ENCODE measurements around the gene ATP8B1. TPM values are rescaled to one million over a fixed set of nuclear protein-coding genes. Genes with fewer than 3 reads are reported as not detected.
"Not testable (repeated sequence)": the region's sequence is repeated elsewhere in the genome, so short reads cannot be mapped to it uniquely, and the experiment has no call there.

Gene ATP8B1
- total RNA-seq, 1 donor from 2014 or later, result 29.6 TPM

DNA sequence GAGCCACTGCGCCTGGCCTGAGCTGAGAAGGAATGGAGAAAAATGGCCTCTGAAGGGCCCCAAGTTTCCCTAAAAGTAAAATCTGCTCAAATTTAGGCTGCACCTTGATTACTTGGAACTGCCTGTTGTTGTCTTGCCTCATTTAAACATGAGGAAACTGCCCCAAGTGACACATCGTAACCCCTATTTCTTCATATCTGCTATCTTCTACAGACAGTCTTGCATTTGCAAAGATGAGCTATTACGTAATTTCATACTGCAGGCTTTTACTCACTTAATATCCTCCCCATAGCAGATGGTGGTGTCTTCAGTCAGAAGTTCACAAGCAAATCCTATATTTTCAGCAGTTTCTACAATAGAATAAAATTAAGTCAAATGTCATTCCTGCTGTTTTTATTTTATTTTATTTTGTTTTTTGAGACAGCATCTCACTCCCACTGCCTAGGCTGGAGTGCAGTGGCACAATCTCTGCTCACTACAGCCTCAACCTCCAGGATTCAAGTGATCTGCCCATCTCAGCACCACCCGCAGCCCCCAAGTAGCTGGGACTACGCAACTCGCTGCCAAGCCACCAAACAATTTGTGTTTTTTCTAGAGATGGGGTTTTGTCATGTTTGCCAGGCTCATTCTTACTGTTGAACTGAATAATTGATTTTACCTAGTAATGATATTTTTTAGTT is 136.2 kb downstream of the ATP8B1 start:
- DNase-seq (ENCODE audit: low spot score), result peak; percentile 68

DNA sequence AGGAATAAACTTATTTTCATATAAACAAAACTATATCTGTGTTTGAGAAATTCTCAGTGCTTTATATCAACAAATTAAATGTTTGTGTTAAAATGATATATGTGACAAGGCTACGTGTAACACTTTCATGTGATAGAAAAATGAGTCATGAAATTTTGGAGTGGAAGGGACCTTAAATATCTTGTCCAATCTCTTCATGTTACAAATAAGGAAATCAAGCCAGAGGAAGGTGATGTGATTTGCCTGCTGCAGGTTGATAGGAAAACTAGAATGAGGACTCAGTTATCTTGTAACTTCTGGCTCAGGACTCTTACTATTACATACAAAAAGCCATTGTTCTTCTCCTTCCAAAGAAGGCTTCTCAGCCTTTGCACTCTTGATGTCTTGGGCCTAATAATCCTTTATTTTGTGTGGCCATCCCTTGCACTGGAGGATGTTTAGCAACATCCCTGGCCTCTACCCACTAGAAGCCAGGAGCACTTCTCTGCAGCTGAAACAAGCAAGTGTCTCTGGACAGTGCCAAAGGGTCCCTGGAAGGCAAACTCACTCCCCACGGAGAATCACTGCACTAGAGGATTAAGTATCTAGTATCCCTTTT is 138.4 kb downstream of the ATP8B1 start:
- no peak for DNase-seq (ENCODE audit: low spot score)

DNA sequence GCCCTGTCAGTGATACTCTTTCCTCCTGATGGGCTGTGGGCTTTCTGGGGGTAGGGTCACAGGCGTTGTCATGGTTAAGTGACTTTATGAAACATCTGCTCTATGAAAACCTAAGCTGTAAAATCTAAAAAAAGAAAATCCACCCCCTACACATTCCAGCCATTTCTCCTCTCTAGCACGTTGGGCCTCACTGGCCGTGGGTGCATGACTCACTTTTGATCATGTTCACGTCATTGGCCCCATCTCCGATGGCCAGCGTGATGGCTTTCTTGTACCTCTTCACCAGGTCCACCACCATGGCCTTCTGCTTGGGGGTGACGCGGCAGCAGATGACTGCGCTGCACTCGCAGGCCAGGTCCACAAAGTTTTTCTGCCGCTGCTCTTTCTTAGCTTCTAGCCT is 142.2 kb downstream of the ATP8B1 start:
- no peak for DNase-seq (ENCODE audit: low spot score)

DNA sequence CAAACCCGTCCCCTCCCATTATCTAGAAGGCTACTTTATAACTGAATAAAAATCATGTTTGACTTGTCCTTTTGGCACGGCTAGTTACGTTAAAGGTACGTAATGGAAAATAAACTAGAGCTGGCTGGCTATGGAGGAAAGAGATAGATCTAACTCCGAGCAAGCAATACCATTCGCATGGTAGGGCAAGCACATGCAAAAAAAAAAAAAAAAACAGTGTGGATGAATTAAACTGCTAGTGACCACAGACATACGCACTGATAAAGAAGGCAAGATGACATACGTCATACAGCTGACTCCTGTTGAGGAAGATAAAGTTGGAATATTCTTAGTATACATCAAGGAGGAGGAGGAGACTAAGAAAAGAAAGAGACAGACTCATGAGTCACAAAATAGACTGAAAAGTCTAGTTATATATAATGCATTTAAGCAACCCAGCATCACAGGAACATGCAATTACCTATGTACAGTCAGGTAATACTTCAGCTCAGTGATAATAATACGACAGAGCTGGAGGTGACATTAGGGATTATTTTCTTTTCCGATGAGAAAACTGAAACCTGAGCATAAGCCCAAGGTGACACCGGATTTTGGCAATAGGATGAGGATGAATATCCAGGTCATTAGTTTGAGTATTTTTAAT is 143.5 kb downstream of the ATP8B1 start:
- no peak for DNase-seq (ENCODE audit: low spot score)

DNA sequence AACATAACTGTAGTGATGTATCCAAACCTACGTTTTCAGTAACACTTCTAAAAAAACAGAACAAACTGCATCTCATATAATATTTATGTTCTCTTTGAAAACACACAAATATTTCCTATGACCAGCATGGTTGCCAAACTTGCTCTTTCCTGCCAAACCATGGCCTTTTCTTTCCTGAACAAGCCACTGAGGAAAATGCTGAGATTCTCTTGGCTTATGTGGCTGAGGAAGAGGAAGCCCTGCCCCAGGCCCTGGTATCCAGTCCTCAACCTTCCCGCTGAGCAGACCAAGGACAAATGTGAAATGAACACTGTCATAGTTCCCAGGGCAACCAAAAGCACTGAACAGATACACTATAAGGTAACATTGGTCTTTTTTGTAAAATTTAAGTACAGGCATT is 145.6 kb downstream of the ATP8B1 start:
- DNase-seq (ENCODE audit: low spot score), result no peak

DNA sequence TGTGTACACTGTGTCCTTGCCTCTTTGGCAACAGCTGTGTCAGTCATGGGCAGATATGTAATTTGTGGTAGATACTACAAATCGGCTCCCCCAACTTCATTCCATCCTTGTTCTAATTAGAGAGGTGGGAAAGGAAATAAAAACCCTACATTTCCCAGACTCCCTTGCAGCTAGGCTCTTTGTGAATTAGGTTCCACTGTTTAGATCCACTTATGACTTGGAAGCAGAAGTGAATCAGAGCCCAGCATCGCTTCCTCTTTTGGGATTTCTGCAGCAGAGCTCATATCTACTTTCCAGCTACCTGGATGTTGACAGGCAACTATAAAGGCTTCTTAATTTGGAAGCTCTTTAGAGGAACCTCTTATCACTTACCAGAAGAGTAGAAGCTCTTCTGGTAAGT is 147.4 kb downstream of the ATP8B1 start:
- no peak for DNase-seq (ENCODE audit: low spot score)

DNA sequence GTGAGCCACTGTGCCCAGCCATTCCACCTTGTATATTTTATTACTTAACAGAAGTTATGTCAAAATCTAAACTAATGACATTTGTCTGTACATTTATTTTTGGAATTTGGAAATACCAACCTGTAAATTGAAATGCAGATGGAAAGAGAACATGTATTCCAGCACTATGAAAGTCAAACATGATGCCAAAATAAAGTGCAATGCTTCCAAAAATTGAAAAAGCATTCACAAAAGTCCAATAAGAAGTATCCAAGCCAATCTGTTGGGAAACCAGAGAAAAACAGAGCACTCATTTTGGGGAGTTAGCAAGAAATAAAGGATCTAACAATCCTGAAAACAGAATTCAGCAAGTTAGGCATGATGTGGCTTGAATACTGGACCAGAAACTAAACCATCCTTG is 151.2 kb downstream of the ATP8B1 start:
- no peak for DNase-seq (ENCODE audit: low spot score)

DNA sequence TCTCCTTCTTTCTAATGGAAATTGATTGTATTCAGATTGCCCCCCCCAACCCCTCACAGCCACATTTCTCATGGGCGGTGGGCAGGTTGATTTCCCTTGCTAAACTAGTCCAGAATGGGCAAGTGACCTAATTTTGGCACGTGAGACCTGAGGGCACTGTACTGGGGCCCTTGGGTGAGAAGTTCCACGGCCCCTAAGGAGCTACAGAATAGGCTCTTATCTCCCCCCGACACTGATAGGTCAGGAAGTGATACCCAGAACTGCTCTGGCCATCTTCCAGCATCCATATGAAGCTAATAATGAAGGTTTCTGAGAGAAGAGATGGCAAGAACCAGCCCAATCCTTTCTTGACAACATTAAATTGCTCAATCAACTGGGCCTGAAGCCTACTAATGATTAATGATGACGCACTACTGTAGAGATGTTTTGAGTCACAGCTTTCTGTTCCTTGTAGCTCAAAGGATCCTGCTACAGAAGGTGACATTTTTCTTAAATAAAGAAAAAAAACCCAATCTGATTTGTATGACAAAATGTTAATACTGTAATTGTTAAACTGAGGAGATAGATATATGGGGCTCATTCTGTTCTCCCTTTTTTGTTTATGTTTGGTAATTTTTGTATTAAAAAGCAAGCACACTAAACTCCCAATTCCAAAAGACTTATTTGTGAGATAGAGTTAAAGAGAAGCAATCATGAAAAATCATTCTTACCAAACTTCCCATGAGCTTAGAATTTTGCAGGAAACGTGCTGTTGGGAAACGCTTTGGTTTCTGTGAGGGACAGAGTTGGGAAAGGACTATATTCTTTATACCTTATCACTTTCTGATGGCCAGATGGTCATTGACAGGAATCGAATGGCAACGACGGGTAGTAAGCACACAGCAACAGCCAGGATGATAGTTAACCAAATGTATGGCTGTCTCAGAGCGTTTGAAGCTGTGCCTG is 153.3 kb downstream of the ATP8B1 start:
- no peak for DNase-seq (ENCODE audit: low spot score)

DNA sequence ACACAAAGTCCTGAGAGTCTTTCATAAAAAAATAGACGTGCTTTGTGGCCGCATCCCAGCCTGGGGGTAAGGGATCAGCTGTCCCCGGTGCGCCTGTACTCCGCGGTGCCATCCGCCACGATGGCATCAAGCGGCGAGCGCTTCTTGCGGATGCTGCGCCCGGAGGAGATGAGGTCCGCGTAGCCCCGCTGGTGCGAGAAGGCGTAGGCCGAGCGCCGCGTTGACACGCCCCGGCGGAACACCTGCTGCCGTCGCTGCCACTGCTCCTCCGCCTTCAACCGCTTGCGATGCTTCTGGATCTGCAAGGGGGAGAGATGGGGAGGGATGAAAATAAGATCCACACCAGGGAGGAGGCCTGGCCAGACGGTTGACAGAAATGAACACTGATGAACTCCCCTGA is 154.7 kb downstream of the ATP8B1 start:
- no peak for DNase-seq (ENCODE audit: low spot score)

DNA sequence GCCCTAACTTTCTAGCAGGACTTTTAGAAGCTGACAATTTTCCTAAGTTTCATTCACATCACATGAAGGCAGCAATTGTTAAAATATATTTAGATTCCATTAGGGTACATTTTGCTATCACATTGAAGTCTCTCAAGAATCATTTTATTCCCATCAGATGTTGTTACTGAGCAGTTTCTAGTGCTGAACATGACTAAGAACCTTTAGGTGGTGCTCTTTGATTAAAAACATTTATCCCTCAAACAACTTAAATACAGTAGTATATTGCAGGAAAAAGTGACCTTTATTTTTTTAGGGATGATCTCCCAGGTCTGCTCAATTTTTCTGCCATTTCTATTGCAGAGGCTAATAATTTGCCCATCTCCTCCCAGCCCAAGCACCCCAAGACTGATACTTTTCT is 158.6 kb downstream of the ATP8B1 start:
- no peak for DNase-seq (ENCODE audit: low spot score)

DNA sequence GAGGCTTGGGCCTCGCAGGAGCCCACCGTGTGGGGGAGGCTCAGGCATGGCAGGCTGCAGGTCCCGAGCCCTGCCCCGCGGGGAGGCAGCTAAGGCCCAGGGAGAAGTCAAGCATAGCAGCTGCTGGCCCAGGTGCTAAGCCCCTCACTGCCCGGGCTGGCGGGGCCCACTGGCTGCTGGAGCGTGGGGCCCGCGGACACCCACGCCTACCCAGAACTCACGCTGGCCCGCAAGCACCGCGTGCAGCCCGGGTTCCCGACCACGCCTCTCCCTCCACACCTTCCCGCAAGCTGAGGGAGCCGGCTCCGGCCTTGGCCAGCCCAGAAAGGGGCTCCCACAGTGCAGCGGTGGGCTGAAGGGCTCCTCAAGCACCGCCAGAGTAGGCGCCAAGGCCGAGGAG is 159.4 kb downstream of the ATP8B1 start:
- DNase-seq (ENCODE audit: low spot score), result not testable (repeated sequence)

DNA sequence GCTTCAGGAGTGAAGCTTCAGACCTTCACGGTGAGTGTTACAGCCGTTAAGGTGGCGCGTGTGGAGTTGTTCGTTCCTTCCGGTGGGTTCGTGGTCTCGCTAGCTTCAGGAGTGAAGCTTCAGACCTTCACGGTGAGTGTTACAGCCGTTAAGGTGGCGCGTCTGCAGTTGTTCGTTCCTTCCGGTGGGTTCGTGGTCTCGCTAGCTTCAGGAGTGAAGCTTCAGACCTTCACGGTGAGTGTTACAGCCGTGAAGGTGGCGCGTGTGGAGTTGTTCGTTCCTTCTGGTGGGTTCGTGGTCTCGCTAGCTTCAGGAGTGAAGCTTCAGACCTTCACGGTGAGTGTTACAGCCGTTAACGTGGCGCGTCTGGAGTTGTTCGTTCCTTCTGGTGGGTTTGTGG is 160.7 kb downstream of the ATP8B1 start:
- not testable (repeated sequence) for DNase-seq (ENCODE audit: low spot score)

DNA sequence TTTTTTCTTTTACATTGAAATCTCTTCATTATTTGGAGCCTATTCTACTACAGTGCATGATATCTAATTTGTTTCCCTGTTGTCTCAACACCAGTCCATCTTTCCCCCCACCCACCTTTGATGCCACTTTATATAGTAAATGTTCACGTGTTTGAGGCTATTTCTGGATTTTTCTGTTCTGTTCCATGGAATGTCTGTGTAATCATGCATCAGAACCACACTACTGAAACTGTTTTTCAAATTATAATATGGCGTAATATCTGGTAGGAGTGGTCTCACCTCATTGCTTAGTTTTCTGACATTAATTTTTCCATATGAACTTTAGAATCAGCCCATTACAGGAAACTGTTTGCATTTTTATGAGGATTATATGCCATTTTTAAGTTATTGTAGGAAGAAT is 162.4 kb downstream of the ATP8B1 start:
- DNase-seq (ENCODE audit: low spot score), result no peak

DNA sequence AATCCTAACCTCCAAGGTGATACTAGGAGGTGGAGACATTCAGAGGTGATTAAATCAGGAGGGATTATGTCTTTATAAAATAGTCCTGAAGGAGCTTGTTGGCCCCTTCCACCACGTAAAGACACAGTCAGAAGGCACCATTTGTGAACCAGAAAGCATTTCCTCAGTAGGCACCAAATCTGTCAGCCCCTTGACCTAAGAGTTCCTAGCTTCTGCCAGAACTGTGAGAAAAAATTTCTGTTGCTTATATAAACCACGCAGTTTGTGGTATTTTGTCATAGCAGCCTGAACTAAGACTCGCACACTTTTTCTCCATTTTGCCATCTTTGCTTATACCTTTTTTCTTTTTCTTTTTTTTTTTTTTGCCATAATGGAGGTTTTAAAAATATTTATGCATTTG is 162.9 kb downstream of the ATP8B1 start:
- no peak for DNase-seq (ENCODE audit: low spot score)

DNA sequence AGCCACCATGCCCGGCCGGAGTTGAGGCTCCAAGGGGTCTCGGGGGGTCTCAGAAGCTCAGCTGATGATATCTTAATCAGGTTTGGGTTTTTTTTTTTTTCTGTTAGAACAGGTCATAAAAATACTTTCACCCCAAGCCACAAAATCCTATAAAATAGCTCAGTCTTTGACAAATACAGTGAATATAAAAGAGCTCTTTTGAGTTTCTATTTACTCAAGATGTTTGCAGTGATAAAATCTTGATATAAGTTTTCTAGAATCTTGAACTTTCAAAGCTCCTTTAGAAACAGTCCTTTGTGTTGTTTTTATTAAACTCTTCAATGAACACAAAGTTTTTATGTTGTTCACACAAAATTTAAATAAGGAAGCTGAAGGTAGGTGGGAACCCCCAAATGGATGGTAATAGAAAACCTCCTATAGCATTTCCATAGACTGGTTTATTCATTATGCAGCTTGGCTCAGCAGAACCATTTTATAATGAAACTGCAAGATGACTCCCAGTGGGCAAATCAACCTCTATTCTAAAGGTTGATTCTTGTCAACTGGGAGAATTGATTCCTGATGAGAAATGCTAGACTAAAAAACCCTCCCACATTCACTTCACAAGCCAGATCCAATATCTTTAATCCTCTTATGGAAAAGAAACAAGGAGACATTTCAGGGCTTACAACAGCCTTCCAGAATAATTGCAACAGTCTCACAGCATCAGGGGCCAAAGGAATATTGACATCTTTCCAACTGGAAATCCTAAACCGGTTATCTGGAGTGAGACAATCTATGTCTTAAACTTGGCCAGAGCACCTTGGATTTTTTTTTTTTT is 167.9 kb downstream of the ATP8B1 start:
- DNase-seq (ENCODE audit: low spot score), result no peak

DNA sequence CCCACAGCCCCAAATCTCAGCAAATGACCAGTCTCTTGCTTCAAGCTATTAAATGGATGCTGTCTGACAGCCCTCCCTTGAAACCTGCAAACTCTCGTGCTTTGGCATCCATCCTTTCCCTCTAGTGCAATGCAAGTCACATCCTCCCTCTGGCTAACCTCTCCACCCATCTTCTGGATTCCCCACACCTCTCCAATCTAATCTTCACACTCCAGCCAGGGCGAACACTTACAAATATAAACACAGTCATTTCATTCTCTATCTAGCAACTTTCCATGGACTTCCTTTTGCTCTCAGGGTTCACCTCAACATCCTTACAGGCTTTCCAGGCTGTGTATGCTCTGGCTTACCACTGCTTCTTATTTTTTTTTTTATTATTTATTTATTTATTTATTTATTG is 171.4 kb downstream of the ATP8B1 start:
- no peak for DNase-seq (ENCODE audit: low spot score)

DNA sequence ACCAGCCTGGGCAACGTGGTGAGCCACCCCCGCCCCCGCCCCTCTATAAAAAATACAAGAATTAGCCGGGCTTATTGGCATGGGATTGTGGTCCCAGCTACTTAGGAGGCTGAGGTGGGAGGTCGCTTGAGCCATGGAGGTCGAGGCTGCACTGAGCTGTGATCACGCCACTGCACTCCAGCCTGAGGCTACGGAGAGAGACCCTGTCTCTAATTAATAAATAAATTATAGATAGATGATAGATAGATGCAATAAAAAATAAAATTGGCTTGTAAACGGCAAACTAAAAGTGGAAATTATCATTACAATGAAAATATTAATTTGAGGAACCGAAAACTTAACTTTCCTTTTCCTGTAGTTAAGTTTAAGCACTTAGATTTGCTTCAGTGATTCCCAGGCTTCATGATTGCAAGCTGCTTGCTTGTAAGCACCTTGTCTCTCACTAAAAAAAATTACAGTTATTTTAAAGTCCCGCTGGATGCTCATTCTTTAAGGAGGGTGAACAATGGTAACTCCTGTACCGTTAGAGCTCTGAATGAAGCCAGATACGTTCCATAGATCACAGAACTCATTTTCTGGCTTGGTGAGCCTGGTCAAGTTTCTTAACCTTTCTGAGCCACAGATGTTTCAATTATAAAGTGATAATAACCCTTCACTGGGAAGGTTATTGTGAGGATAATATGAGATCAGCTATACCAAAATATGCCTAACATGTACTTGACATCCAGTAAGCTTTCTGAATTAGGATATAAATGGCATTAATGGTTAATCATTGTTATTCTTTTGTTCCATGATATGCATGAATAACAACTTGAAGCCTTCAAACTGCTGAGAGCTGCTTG is 172.1 kb downstream of the ATP8B1 start:
- no peak for DNase-seq (ENCODE audit: low spot score)

DNA sequence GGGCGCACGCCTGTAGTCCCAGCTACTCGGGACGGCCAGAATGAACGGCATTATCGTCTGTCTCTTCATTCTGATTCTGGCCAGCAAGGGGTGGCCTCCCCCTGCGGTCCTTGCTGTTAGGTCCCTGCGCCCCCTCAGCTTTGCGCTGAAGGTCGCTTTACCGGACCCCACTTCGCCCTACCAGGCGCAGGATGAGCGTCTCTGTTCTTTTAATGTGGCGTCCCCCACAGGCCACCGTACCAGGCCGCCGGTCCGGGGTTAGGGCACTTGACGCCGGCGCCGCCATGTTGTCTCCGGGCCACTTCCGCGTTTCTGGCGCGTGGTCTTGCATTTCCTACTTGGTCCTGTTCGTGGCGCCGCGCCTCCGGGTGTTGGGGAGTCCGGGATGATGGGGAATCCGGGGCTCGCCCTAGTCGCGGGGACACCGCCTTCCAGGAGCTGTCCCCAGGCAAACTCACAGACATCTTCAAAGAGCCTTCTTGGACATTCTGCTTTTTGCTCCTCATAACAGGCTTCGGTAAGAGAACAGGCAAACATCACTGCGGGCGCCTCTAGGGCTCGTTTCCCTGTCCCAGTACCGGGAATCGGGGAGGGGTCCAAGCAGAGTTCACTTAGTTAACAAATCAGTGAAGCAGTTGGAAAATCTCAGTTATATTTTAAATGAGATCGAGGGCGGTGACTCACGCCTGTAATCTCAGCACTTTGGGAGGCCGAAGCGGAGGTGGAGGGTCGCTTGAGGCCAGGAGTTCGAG is 172.9 kb downstream of the ATP8B1 start:
- DNase-seq (ENCODE audit: low spot score), result peak; percentile 98

DNA sequence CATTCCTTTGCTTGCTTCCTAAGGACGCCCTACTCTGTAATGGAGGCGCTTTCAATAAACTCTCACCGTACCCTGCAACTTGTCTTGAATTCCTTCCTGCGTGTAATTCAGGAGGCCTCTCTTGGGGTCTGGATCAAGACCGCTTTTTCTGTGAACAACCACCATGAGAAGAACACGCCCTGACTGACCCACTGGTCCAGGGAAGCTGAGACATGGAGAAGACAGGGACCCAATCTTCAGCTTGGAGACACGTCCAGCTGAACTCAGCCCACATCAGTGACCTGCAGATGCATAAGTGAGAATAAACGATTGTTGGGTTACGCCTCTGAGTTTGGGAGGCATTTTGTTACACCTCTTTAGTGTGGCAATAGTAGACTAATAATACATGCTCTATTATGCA is 173.7 kb downstream of the ATP8B1 start:
- no peak for DNase-seq (ENCODE audit: low spot score)

DNA sequence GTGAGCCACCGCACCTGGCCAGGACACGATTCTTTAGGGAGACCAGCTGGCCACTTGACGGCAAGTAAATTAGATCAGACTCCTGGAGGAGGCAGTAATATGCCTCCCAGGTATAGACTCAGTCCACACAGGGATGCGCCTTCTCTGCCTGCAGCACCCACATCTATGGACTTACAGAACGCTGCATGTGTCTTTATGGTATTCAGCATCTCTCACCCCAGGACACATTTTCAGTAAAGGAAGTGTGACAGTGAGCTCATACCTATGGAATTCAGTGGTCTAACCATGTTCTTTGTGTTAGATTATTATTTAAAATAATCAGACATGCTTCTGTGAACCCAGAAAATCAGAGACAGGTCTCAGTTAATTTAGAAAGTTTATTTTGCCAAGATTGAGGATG is 175.6 kb downstream of the ATP8B1 start:
- no peak for DNase-seq (ENCODE audit: low spot score)

Measured in umbilical cord (tissue), 2 donors.